ENCODE measurements around the gene MAFB. TPM values are rescaled to one million over a fixed set of nuclear protein-coding genes. Genes with fewer than 3 reads are reported as not detected.

Gene MAFB
- total RNA-seq, 3 donors from 2014 or later: 3.8 to 17.9 (median 17.7) TPM

GRCh38 chr20:40648210-40649072, 40.6 kb downstream of the MAFB start:
- no peaks in the 10 kb centered on the region for H3K36me3 ChIP-seq (ENCODE audit: low read depth)
- H3K9me3 ChIP-seq: no peaks in the 10 kb centered on the region
- intact Hi-C loops (cut with DNase I, micrococcal nuclease): no loop called here
- no peak for DNase-seq
- H3K4me3 ChIP-seq: no peak overlapping the region
- no peaks in the 10 kb centered on the region for H3K4me1 ChIP-seq (ENCODE audit: low read depth)
- no peak for ATAC-seq
- no peak for TF ChIP-seq CTCF (IDR thresholded peaks at IDR 0.05)

GRCh38 chr20:40646813-40647212, 42.2 kb downstream of the MAFB start:
- H3K4me3 ChIP-seq: no peak overlapping the region

GRCh38 chr20:40646361-40646760, 42.7 kb downstream of the MAFB start:
- DNase-seq (no peak), ATAC-seq (no peak)
- no peaks in the 10 kb centered on the region for H3K9me3 ChIP-seq
- intact Hi-C loops (cut with DNase I, micrococcal nuclease): no loop called here
- H3K36me3 ChIP-seq (ENCODE audit: low read depth): no peaks in the 10 kb centered on the region
- H3K4me1 ChIP-seq (ENCODE audit: low read depth): no peaks in the 10 kb centered on the region
- no peak for TF ChIP-seq CTCF (IDR thresholded peaks at IDR 0.05)
- no peak overlapping the region for H3K4me3 ChIP-seq

More at GRCh38 chr20:40646813-40647212, 42.2 kb downstream of the MAFB start:
- Histone ChIP-seq H3K9me3 (no peaks in the 10 kb centered on the region), H3K4me1 (ENCODE audit: low read depth) (no peaks in the 10 kb centered on the region), H3K36me3 (ENCODE audit: low read depth) (no peaks in the 10 kb centered on the region)
- DNase-seq (no peak), ATAC-seq (no peak)
- intact Hi-C loops (cut with DNase I, micrococcal nuclease): no loop called here
- no peak for TF ChIP-seq CTCF (IDR thresholded peaks at IDR 0.05)

GRCh38 chr20:40644863-40645262, 44.2 kb downstream of the MAFB start:
- Histone ChIP-seq H3K4me1 (ENCODE audit: low read depth) (no peaks in the 10 kb centered on the region), H3K36me3 (ENCODE audit: low read depth) (no peaks in the 10 kb centered on the region), H3K9me3 (no peaks in the 10 kb centered on the region), H3K4me3 (no peak overlapping the region)
- no peak for ATAC-seq
- intact Hi-C loops (cut with DNase I, micrococcal nuclease): no loop called here
- no peak for DNase-seq
- no peak for TF ChIP-seq CTCF (IDR thresholded peaks at IDR 0.05)

- DNase-seq (no peak), ATAC-seq (no peak)
- TF ChIP-seq CTCF (IDR thresholded peaks at IDR 0.05): no peak
- H3K4me3 ChIP-seq: no peak overlapping the region
- H3K36me3 ChIP-seq (ENCODE audit: low read depth): no peaks in the 10 kb centered on the region
- H3K4me1 ChIP-seq (ENCODE audit: low read depth): no peaks in the 10 kb centered on the region
- intact Hi-C loops (cut with DNase I, micrococcal nuclease): no loop called here
- no peaks in the 10 kb centered on the region for H3K9me3 ChIP-seq
Observed at GRCh38 chr20:40643891-40644290, 45.1 kb downstream of the MAFB start.

Data from mucosa of descending colon (tissue), 3 donors.